ACHN (cell line): Measurements from ENCODE around the gene ERAP2.
"Not testable (repeated sequence)": the region's sequence is repeated elsewhere in the genome, so short reads cannot be mapped to it uniquely, and the experiment has no call there.

Experiments used
- DNase-seq: peaks from one replicate; pipeline ENCODE4 v3.0.0-alpha.2; 2015
- in situ Hi-C: cut with HindIII; loops from 2 replicates; pipeline ENCODE4 v1.10.0; 2017; ENCODE audit warnings: low sequenced_read_pairs, low pct_ligation_motif_present, low pct_unique_long_range_greater_than_20kb

The ERAP2 gene

GRCh38 chr5:96859375-96859774 is 16.9 kb upstream of the ERAP2 start:
- in situ Hi-C loops: no loop called here
- no peak for DNase-seq

DNA sequence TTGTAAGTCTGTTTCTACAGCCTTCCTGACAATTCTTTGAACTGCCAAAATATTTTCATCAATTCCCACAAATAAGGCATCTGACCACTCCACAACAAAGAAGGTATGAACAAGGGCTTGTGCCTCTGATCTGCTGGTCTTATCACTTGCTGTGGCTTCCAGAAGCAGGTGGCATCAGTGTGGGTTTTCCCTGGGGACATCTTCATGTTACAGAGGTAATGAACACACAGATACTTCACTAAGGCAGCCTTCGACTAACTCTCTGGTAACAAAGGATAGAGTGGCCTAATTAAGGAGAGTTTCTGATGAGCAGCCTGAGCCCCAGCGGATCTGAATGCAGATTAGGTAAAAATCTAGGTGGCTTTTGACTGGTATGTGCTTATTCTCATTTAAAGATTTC is 15.2 kb upstream of the ERAP2 start:
- DNase-seq: no peak
- in situ Hi-C loops: no loop called here

DNA sequence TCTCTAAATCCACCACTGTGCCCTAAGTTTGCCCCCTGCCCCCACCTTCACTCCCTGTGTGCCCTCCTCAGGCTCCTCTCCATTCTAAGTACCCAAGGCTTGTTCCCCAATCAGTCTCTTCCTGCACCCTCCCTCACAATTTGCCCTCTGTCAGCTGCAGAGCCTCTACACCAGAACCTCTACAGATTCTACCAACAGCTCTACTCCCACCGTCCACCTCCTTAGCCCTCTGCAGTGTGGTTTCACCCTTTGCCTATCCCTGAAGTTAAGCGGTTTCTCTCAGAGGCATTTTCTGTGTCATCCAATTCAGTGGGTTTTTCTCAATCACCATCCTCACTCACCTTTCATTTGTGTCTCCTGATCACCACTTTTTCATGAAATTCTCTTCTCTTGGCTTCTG is 13.2 kb upstream of the ERAP2 start:
- in situ Hi-C loops: no loop called here

DNA sequence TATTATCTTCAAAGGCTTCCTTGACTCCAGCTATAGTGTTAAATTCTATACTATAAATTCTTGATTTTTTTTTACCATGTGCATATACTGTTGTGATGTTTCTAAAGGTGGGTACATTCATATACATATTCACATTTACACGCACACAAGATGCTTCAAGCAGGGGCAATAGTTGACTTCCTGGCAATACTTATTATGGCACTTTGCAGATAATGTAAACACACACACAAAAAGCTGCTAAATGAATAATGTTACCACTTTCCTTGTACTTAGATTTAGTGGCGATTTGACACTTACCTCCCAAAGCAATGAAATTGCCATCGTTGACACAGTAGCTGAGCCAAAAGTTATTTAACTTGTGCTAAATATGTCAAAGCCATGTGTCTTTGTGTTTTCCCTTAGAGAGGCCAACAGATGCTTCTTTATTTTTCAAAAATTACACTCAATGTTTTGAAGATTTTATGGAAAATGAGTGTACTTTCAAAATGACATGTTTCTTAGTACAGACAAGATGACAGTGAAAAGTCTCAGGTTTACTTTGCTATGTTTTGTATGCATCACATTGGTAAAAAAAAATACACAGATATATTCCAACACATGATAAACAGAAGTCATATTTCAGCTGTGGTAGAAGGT is 12.2 kb upstream of the ERAP2 start:
- DNase-seq: no peak
- in situ Hi-C loops: no loop called here

More for the DNA sequence above, 13.2 kb upstream of the ERAP2 start:
- no peak for DNase-seq

DNA sequence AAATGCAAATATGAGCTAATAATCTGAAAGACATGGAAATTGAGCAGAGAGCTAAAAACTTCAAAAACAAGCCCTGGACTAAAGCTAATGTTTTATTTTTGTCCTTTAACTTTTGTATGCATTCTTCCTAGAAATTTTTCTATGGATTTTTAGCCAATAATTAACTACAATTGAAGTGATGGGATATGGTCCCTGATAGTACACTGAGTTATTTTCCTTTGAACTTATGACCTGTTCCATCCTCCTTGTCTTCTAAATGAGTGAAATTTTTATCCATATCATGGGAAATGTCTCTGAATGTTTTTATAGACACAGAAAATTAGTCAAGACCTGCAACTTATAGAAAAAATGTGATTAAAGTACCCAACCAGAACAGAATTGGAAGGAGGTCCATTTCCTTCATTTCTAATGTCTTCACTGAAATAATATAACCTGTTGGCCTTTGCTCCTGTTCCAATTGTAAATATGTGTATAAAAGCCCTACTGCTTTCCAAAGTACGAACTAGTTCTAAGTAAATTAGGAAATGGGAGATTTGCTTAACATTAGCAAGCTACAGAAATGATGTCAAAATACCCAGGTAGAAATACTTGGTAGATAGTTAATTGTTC is 11.3 kb upstream of the ERAP2 start:
- in situ Hi-C loops: no loop called here
- no peak for DNase-seq

- peak; percentile 66 for DNase-seq
- in situ Hi-C loops: no loop called here
Observed at GRCh38 chr5:96868603-96869371, 7.5 kb upstream of the ERAP2 start.

DNA sequence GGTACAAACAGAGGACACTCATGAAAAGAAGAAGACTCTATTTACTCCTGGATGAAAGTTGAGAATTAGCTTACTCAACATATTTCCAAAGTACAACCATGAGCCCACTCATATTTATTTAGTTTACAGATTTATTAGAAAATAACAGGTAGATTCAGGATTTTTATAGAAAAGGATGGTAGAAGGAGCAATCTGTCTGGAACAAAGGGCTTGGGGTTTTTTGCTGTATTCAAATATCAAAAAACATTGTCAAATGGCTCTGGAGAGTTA is 7.0 kb upstream of the ERAP2 start:
- in situ Hi-C loops: no loop called here
- no peak for DNase-seq

DNA sequence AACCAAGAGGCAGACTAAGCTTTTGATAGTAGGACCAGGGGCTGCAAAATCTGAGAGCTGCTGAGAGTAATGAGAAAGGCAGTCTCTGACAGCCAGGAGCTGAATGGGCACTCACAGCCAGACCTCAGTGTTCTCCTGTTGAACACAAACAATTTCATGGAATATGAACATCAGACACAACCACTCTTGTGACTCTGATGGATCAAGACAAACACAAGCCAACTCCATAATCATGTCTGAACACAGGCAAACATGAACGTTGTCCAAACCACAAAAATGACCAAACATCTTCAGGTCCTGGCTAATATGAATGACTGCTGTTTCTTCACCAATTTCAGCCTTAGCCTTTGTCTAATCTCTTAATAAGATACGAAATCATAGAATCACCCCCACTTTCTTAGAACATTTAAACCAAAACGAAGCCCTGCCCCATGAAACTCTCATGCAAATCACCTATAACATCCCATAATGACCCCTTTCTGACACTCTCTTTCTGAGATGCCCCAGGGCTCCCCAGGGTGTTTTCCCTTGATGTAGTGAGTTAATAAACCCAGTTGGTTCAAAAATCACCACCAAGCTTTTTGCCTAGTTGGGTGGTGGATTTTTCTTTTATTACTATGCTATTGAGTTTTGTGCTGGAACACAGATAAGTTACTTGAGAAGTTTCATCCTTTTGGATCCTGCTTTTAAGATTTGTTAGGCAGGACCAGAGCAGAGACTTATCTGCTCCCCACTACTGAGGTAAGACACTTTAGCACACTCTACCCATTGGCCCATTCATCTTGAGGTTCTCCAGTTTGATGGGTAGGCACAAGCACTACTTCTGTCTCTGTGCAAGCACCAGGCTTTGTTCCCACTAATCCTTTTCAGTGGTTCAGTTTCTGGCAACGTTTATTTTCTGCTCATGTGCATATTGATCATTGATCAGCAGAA is 5.9 kb upstream of the ERAP2 start:
- DNase-seq: no peak
- in situ Hi-C loops: no loop called here

DNA sequence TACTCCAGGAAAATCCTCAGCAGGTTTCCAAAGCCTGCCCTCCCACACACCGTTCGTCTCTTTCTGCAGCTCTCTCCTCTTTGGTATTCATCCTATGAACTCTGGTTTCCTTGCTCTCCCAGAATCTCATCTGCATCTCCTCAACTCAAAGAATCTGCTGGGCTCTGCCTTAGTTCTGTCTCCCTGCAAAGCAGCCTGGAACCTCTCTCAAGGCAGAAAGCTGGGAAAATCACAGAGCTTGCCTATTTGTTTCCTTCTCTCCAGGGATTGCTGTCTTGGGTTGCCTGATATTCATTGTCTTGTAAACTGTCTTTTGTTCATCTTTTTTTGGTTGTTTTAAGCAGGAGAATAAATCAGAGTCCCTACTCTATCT is 5.3 kb upstream of the ERAP2 start:
- DNase-seq: no peak
- in situ Hi-C loops: no loop called here

- no peak for DNase-seq
- in situ Hi-C loops: no loop called here
Observed at GRCh38 chr5:96871686-96872085, 4.6 kb upstream of the ERAP2 start.

DNA sequence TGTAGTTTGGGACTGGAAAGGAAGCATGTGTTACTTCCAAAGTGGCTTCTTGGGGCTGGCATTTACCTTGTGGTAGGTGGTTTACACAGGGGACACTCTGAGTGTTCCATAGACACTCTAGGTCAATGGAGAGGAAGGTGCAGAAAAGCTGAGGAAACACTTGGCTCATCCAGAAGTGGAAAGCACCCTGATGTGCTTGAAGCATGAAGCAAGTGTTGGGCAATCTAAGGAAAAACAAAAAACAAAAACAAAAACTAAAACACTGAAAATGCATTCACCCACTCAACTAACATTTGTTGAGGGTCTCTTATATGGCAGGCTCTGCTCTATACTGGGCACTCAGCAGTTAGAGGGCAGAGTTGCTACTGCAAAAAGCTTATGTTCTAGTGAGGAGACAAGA is 2.9 kb upstream of the ERAP2 start:
- in situ Hi-C loops: no loop called here
- DNase-seq: no peak

DNA sequence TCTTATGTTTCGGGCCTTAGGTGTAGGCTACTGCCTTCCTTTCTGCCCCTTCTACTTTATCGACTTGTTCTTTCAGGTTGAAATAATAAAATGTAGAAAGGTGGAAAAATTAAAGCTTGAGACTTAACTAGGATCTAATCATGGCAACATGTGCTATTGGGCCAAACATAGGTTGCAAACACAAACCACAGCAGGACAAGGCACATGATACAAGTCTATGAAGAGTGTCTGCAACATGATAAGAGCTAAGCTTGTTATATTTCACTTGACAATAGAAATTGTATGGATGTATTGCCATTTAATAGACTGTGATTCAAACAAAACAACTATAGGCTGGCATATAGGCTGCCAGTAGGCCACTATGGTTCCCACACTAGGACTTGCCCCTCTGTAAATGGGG is 1.7 kb upstream of the ERAP2 start:
- in situ Hi-C loops: no loop called here
- no peak for DNase-seq

DNA sequence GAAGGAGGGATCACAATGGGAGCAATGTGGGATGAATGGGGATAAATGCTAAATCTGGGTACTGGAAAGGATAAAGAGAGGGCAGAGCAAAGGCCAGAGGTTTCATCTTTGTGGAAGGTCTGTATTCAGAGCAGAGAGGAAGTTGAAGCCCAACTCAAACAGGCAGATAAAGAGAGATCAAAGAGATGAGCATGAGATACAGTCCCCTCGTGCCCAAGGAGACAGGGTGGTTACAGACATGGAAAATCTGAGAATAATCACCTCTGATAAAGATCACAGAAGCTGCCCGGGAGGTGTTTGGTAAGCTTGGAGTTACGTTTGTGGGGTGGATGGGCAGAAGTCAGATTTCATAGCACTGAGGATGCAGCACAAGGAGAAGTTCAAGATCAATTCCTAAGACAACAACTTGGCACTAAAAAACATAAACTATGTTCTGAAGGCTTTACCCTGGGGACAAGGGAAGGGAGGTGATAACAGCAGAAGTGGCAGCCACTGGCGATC is 459 bp upstream of the ERAP2 start:
- no peak for DNase-seq
- in situ Hi-C loops: no loop called here

- DNase-seq, in situ Hi-C loops: not testable (repeated sequence)
Observed at GRCh38 chr5:96876977-96877469, 723 bp downstream of the ERAP2 start.

DNA sequence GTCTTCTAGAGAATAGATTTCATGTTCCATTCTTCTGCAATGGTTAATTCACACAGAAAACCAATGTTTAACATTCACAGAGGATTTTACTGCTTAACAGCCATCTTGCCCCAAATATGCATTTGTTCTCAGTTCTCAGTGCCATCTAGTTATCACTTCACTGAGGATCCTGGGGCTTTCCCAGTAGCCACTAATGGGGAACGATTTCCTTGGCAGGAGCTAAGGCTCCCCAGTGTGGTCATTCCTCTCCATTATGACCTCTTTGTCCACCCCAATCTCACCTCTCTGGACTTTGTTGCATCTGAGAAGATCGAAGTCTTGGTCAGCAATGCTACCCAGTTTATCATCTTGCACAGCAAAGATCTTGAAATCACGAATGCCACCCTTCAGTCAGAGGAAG is 3.4 kb downstream of the ERAP2 start:
- DNase-seq: no peak
- in situ Hi-C loops: no loop called here

- in situ Hi-C loops: no loop called here
- no peak for DNase-seq
Observed at GRCh38 chr5:96880444-96881164, 4.3 kb downstream of the ERAP2 start.

DNA sequence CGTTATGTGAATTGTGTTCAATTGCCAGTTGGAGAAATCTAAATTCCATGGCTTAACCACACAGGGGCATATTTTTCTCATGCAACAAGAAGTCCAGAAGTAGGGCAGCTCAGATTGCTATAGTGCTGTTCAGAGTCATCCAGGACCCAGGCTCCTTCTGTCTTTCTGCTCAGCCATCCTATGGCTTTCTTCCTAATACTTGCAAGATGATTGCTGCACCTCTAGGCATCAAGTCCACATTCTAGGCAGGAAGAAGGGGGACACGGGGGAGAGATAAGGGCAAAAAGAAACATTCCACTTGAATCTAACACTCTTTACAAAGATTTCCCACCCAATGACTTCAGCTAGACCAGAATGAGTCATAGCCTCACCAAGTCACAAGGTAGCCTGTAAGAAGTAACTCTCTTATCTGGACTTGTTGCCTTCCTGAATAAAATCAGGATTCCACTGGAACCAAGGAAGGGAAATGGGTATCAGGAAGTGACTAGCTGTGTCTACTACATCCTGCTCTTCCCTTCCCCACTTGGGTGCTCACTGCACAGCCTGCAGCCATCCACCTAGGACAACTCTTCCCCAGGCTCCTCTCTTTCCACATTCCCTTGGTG is 5.3 kb downstream of the ERAP2 start:
- peak; percentile 65 for DNase-seq
- in situ Hi-C loops: no loop called here

DNA sequence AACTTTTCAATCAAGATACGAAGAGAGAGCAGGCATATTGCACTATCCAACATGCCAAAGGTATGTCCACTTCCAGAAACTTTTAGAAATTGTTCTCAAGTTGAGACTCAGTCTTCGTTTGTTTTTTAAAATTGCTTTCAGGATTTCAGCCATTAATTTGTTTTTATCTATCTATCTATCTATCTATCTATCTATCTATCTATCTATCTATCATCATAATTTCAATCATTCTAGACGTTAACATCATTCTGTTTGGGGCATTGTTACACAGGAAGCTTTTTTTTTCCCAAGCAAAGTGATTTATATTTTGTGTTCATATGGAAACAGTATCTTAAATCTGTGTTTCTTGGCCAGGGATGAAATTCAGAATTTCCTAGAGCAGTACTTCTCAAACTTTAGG is 7.6 kb downstream of the ERAP2 start:
- in situ Hi-C loops: no loop called here

More for the DNA sequence above, 7.6 kb downstream of the ERAP2 start:
- no peak for DNase-seq
